GM12878 (cell line): ENCODE results near the gene ANGPTL2. TPM values are rescaled to one million over a fixed set of nuclear protein-coding genes. Genes with fewer than 3 reads are reported as not detected.

Source experiments
- ATAC-seq: fragments of 200-7000 bp; cut with Tn5 transposase; 3 replicates; pipeline ENCODE4 v1.9.1; 2020; ENCODE audit warnings: mild to moderate bottlenecking, moderate library complexity
- BruUV-seq: library from RNA; stranded (reverse); fragments of 400-500 nt; replicated peaks from 2 replicates; lab custom pipeline; 2021; lab: Mats Ljungman, UMichigan
- CTCF ChIA-PET: fragments of 300-600 bp; sonication (Branson Sonifier 250); formaldehyde crosslinking; extraction: SDS; loops from one replicate; lab custom pipeline; 2021; ENCODE audit warnings: inconsistent platforms; lab: Yijun Ruan, JAX
- POLR2A ChIA-PET: fragments of 350-600 bp; formaldehyde crosslinking; extraction: SDS; loops from one replicate; lab custom pipeline; 2021; ENCODE audit warnings: inconsistent platforms; lab: Charles Lee
- RAD21 ChIA-PET: fragments of 300-600 bp; sonication (Branson Sonifier 250); formaldehyde crosslinking; loops from one replicate; lab custom pipeline; 2023; ENCODE audit warnings: antibody characterized with exemption; ENCODE audit not compliant: unreplicated experiment; lab: Charles Lee
- SMC1A ChIA-PET: fragments of 300-600 bp; sonication (Branson Sonifier 250); formaldehyde crosslinking; loops from one replicate; lab custom pipeline; 2023; ENCODE audit not compliant: unreplicated experiment, uncharacterized antibody; lab: Charles Lee
- DNase-seq: peaks from one replicate; pipeline ENCODE4 v3.0.0-alpha.2; 2011; ENCODE audit warnings: low read depth, low spot score
- FAIRE-seq: peaks from 3 replicates; lab custom pipeline; 2011; peaks lifted over from hg19 to GRCh38; lab: Jason Lieb, UNC
- H2AFZ ChIP-seq: 2 replicates; pipeline ENCODE4 v1.6.0; 2011; ENCODE audit warnings: low read depth, low read length, control low read depth; ENCODE audit not compliant: control insufficient read depth
- H3K27ac ChIP-seq: 2 replicates; pipeline ENCODE4 v1.5.1; 2011; ENCODE audit warnings: control low read depth; ENCODE audit not compliant: control insufficient read depth, insufficient read depth
- H3K27me3 ChIP-seq, 2 experiments: replicated peaks in 1 of 2; 2 replicates each; pipeline versions ENCODE4 v1.6.0 to v1.6.1; 2011; ENCODE audit warnings: low read length in 1 of 2; ENCODE audit not compliant: control insufficient read depth in 2 of 2, insufficient read depth in 2 of 2
- H3K36me3 ChIP-seq, 2 experiments: 2 replicates each; pipeline ENCODE4 v1.5.1; 2011; ENCODE audit warnings: low read length in 1 of 2; ENCODE audit not compliant: control insufficient read depth in 2 of 2, insufficient read depth in 2 of 2
- H3K4me1 ChIP-seq: 2 replicates; pipeline ENCODE4 v1.6.1; 2011; ENCODE audit warnings: mild to moderate bottlenecking, low read length, moderate library complexity, mixed read lengths; ENCODE audit not compliant: control insufficient read depth, insufficient read depth
- H3K4me2 ChIP-seq: 2 replicates; pipeline ENCODE4 v1.6.0; 2011; ENCODE audit warnings: control low read depth; ENCODE audit not compliant: control insufficient read depth, insufficient read depth
- H3K4me3 ChIP-seq: fragments of 200-600 bp; sonication (generic); 2 replicates; pipeline ENCODE4 v1.5.1; 2016
- H3K79me2 ChIP-seq: 2 replicates; pipeline ENCODE4 v1.6.0; 2011; ENCODE audit warnings: low read length; ENCODE audit not compliant: control insufficient read depth, insufficient read depth
- H3K9ac ChIP-seq: 2 replicates; pipeline ENCODE4 v1.8.0; 2011; ENCODE audit warnings: low read length, control low read depth, mixed read lengths; ENCODE audit not compliant: control insufficient read depth, insufficient read depth
- H3K9me3 ChIP-seq: replicated peaks from 3 replicates; pipeline ENCODE4 v1.5.1; 2011; ENCODE audit warnings: mild to moderate bottlenecking, low read length; ENCODE audit not compliant: control insufficient read depth, insufficient read depth
- H4K20me1 ChIP-seq: 2 replicates; pipeline ENCODE4 v1.6.0; 2011; ENCODE audit not compliant: control insufficient read depth, insufficient read depth
- CREM ChIP-seq: IDR thresholded peaks from 2 replicates; pipeline ENCODE4 v1.6.1; 2014; ENCODE audit warnings: antibody characterized with exemption, low read depth
- DPF2 ChIP-seq: fragments of 450-650 bp; IDR thresholded peaks from 2 replicates; pipeline ENCODE4 v1.6.1; 2017; ENCODE audit warnings: mild to moderate bottlenecking
- HDAC2 ChIP-seq: fragments of 200-600 bp; sonication (generic); IDR thresholded peaks from 2 replicates; pipeline ENCODE4 v1.6.1; 2017
- IRF3 ChIP-seq: fragments of 450-650 bp; IDR thresholded peaks from 2 replicates; pipeline ENCODE4 v1.6.1; 2014; ENCODE audit warnings: mild to moderate bottlenecking
- JUND ChIP-seq: IDR thresholded peaks from 2 replicates; pipeline ENCODE4 v1.6.1; 2012; ENCODE audit warnings: low read depth, mild to moderate bottlenecking, low read length, improper control_type of control experiment, moderate library complexity
- NBN ChIP-seq: fragments of 450-650 bp; IDR thresholded peaks from 2 replicates; pipeline ENCODE4 v1.6.1; 2016
- NRF1 ChIP-seq: conservative IDR thresholded peaks from 2 replicates; pipeline ENCODE4 v1.6.1; 2011; ENCODE audit warnings: mild to moderate bottlenecking, low read depth, low read length, improper control_type of control experiment
- PKNOX1 ChIP-seq: fragments of 450-650 bp; IDR thresholded peaks from 2 replicates; pipeline ENCODE4 v1.6.1; 2016; ENCODE audit warnings: mild to moderate bottlenecking
- POLR2AphosphoS2 ChIP-seq: IDR thresholded peaks from 2 replicates; pipeline ENCODE4 v1.6.1; 2011; ENCODE audit warnings: low read depth, mild to moderate bottlenecking, low read length, improper control_type of control experiment, moderate library complexity
- SP1 ChIP-seq: IDR thresholded peaks from one replicate; pipeline ENCODE4 v1.6.1; 2011; ENCODE audit warnings: low read depth, low read length
- SREBF2 ChIP-seq: IDR thresholded peaks from 2 replicates; pipeline ENCODE4 v1.6.1; 2012; ENCODE audit warnings: mild to moderate bottlenecking, low read length
- TBL1XR1 ChIP-seq: IDR thresholded peaks from 2 replicates; pipeline ENCODE4 v1.6.1; 2012; ENCODE audit warnings: low read depth, low read length, improper control_type of control experiment
- WRNIP1 ChIP-seq: IDR thresholded peaks from 2 replicates; pipeline ENCODE4 v1.6.1; 2011; ENCODE audit warnings: low read depth, low read length, improper control_type of control experiment, borderline replicate concordance
- ZBED1 ChIP-seq: IDR thresholded peaks from 2 replicates; pipeline ENCODE4 v1.6.1; 2016; ENCODE audit warnings: borderline replicate concordance
- ZZZ3 ChIP-seq: IDR thresholded peaks from 2 replicates; pipeline ENCODE4 v1.6.1; 2011; ENCODE audit warnings: low read depth; ENCODE audit not compliant: control insufficient read depth, insufficient read length
- WGBS: methylation state at CpG from one replicate; pipeline ENCODE4 v1.1.6; 2016; ENCODE audit warnings: low lambda C conversion rate; ENCODE audit not compliant: insufficient replicate concordance, insufficient coverage; ENCODE audit errors: missing lambda C conversion rate; 5-methylcytosine and 5-hydroxymethylcytosine counted together
- in situ Hi-C: fragments of 300-500 bp; cut with MboI; formaldehyde crosslinking; loops from 9 replicates; pipeline ENCODE4 v1.14.3; 2018; ENCODE audit warnings: mixed read lengths
- intact Hi-C: fragments of 100-400 bp; cut with micrococcal nuclease; formaldehyde crosslinking; loops from one replicate; pipeline ENCODE4 v1.14.2; 2022; ENCODE audit not compliant: unreplicated experiment
- polyA plus RNA-seq, 11 experiments: library from polyadenylated mRNA; depleted of rRNA in 4 of 11; unstranded in 6 of 11; stranded (reverse) in 5 of 11; fragments of >200 nt; fragmentation: Nextera tagmentation in 4 of 11; fragmentation: Illumina TruSeq in 1 of 11; extraction: Ambion mirVana in 4 of 11; extraction: Trizol in 1 of 11; gene quantifications; 1 replicate in 1 of 11; 2 replicates in 10 of 11; pipeline versions ENCODE4 v1.2.1 to v1.2.3, GENCODE V29; 2011 to 2016; ENCODE audit warnings: inconsistent platforms in 2 of 11, missing spikeins in 2 of 11, low read depth in 1 of 11
- total RNA-seq, 4 experiments: library from RNA; depleted of rRNA in 3 of 4; stranded (reverse); fragments of >200 nt in 3 of 4; fragmentation: Illumina TruSeq in 1 of 4; extraction: Trizol in 1 of 4; gene quantifications; 2 replicates each; pipeline versions ENCODE4 v1.2.1 to v1.2.3, GENCODE V29; 2013 to 2021
- TF ChIP-seq, protein P1 (sequence below): fragments of 450-650 bp; IDR thresholded peaks from 2 replicates; pipeline ENCODE4 v1.6.1; 2016; ENCODE audit warnings: mild to moderate bottlenecking
- TF ChIP-seq, protein P2 (sequence below): fragments of 150-350 bp; IDR thresholded peaks from 2 replicates; pipeline ENCODE4 v1.6.1; 2014; ENCODE audit warnings: mild to moderate bottlenecking, low read depth, low read length
- TF ChIP-seq, protein P3 (sequence below): fragments of 450-650 bp; formaldehyde crosslinking; IDR thresholded peaks from 2 replicates; pipeline ENCODE4 v1.4.0; 2022; ENCODE audit warnings: mild to moderate bottlenecking, moderate library complexity

ANGPTL2 gene
- total and polyA plus RNA-seq, 10 of the 15 experiments (the other 5 are each of a cell fraction or from before 2014, with no cell fraction given) = 0.13 to 2.6 (median 0.82) TPM; not detected in 1

- H3K4me2 ChIP-seq = no peak overlapping the region
- intact Hi-C loops = loop anchor here (5.0 kb wide), 2 partner anchors 52 to 182 kb away; no protein-coding TSS in a partner anchor
- ChIA-PET SMC1A (interaction anchor here (1.1 to 28.4 kb wide), 14 partner anchors 9 to 228 kb away, joined by 3 to 812 read pairs (median 20); no protein-coding TSS in a partner anchor), POLR2A (interaction anchor here (1.2 to 12.4 kb wide), 4 partner anchors 9 to 199 kb away, joined by 3 to 270 read pairs (median 28); no protein-coding TSS in a partner anchor), CTCF (interaction anchor here (0.8 to 6.9 kb wide), 20 partner anchors 10 to 228 kb away, joined by 3 to 174 read pairs (median 6); no protein-coding TSS in a partner anchor), RAD21 (interaction anchor here (1.0 to 16.8 kb wide), 20 partner anchors 8 to 231 kb away, joined by 3 to 515 read pairs (median 7); no protein-coding TSS in a partner anchor)
- no peaks in the 10 kb centered on the region for H3K79me2 ChIP-seq
- FAIRE-seq (no peak), ATAC-seq (no peak), DNase-seq (no peak)
- no peaks in the 10 kb centered on the region for H3K27me3 ChIP-seq
- no peak overlapping the region for H3K4me3 ChIP-seq
- TF ChIP-seq, protein P1, sequence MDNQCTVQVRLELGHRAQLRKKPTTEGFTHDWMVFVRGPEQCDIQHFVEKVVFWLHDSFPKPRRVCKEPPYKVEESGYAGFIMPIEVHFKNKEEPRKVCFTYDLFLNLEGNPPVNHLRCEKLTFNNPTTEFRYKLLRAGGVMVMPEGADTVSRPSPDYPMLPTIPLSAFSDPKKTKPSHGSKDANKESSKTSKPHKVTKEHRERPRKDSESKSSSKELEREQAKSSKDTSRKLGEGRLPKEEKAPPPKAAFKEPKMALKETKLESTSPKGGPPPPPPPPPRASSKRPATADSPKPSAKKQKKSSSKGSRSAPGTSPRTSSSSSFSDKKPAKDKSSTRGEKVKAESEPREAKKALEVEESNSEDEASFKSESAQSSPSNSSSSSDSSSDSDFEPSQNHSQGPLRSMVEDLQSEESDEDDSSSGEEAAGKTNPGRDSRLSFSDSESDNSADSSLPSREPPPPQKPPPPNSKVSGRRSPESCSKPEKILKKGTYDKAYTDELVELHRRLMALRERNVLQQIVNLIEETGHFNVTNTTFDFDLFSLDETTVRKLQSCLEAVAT = peak; percentile 56; the same call in 1 of the 2 replicates
- TF ChIP-seq SP1 = no peak
- TF ChIP-seq DPF2 = no peak
- TF ChIP-seq HDAC2 = no peak
- TF ChIP-seq, protein P2, sequence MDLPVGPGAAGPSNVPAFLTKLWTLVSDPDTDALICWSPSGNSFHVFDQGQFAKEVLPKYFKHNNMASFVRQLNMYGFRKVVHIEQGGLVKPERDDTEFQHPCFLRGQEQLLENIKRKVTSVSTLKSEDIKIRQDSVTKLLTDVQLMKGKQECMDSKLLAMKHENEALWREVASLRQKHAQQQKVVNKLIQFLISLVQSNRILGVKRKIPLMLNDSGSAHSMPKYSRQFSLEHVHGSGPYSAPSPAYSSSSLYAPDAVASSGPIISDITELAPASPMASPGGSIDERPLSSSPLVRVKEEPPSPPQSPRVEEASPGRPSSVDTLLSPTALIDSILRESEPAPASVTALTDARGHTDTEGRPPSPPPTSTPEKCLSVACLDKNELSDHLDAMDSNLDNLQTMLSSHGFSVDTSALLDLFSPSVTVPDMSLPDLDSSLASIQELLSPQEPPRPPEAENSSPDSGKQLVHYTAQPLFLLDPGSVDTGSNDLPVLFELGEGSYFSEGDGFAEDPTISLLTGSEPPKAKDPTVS = no peak
- peak; percentile 38; the same call in 1 of the 2 replicates for TF ChIP-seq PKNOX1
- no peak for TF ChIP-seq JUND
- TF ChIP-seq WRNIP1 = no peak
- TF ChIP-seq NRF1 = no peak
- TF ChIP-seq, protein P3, sequence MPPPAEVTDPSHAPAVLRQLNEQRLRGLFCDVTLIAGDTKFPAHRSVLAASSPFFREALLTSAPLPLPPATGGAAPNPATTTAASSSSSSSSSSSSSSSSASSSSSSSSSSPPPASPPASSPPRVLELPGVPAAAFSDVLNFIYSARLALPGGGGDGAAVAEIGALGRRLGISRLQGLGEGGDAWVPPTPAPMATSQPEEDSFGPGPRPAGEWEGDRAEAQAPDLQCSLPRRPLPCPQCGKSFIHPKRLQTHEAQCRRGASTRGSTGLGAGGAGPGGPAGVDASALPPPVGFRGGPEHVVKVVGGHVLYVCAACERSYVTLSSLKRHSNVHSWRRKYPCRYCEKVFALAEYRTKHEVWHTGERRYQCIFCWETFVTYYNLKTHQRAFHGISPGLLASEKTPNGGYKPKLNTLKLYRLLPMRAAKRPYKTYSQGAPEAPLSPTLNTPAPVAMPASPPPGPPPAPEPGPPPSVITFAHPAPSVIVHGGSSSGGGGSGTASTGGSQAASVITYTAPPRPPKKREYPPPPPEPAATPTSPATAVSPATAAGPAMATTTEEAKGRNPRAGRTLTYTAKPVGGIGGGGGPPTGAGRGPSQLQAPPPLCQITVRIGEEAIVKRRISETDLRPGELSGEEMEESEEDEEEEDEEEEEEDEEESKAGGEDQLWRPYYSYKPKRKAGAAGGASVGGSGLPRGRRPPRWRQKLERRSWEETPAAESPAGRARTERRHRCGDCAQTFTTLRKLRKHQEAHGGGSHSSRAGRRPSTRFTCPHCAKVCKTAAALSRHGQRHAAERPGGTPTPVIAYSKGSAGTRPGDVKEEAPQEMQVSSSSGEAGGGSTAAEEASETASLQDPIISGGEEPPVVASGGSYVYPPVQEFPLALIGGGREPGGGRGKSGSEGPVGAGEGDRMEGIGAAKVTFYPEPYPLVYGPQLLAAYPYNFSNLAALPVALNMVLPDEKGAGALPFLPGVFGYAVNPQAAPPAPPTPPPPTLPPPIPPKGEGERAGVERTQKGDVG = no peak
- TF ChIP-seq CREM = no peak
- no peak for TF ChIP-seq NBN
- TF ChIP-seq POLR2AphosphoS2 = no peak
- no peak for TF ChIP-seq SREBF2
- no peak for TF ChIP-seq ZZZ3
- no peak for TF ChIP-seq TBL1XR1
- TF ChIP-seq ZBED1 = no peak
- no peak for TF ChIP-seq IRF3
- H3K27ac ChIP-seq = no peak overlapping the region
- H3K36me3 ChIP-seq = no peaks in the 10 kb centered on the region; a peak in 1 of 4 replicates
- no TSS peak for BruUV-seq
- no peak overlapping the region for H2AFZ ChIP-seq
- WGBS = 57% methylated on average over 5 of the region's 5 CpGs
- no peak overlapping the region for H3K9ac ChIP-seq
- no peaks in the 10 kb centered on the region for H4K20me1 ChIP-seq
- in situ Hi-C loops = no loop called here
- H3K9me3 ChIP-seq = no peaks in the 10 kb centered on the region
- peaks cover 20% of the 10 kb centered on the region for H3K4me1 ChIP-seq
Observed at GRCh38 chr9:127169575-127169883, 47.1 kb upstream of the ANGPTL2 start.
